MV-4-11 (cell line): ENCODE data around the gene NME4.
A peak's percentile ranks its signal among the peaks of the same experiment; 100 is the strongest.
"Not testable (repeated sequence)": the region's sequence is repeated elsewhere in the genome, so short reads cannot be mapped to it uniquely, and the experiment has no call there.

Experiments
- DNase-seq: peaks from one replicate; lab custom pipeline; 2025; lab: John Stamatoyannopoulos, UW

Gene NME4

DNA sequence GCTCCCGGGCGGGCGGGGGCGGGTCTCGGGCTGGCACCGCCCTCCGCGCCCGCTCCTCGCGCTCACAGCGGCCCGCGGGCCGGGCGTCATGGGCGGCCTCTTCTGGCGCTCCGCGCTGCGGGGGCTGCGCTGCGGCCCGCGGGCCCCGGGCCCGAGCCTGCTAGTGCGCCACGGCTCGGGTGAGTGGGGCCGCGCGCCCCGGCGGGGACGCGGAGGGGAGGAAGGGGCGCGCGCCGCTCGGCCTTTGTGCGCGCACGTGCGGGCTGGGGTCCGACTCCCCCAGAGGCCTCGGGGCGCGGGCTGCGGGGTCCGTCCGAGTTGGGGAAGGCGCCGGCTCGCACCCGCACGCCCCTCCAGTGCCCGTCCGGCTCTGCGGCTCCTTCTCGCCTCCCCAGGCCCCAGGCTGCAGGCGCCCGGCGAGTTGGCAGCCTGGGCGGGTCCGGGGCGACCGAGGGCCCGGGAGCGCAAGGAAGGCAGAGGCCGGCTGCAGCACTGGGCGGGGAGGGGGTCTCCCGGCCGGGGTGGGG is at the start of gene NME4:
NME4 (plus strand) TSS at position 65 of the 527 bp plus-strand sequence; CDS start at position 89, 24 bp downstream.
- no peak for DNase-seq

DNA sequence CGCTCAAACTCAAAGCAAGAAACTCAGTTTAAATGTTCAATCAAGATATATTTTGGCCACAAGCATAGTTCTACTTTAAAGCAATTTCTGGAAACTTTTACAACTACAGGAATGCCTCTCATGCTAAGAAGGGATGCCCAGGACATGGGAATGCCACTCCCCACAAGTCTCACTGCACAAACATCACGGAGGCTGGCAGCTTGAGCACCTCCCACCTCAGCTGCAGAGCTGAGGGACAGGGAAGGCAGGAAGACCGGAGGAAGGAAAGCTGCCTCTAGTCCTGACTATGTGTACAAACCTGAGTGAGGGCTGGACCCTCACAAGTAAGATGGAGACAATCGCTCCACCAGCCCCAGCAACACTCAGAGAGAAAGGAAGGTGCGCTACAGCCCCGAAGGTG is 49.8 kb upstream of the NME4 start:
- no peak for DNase-seq

DNA sequence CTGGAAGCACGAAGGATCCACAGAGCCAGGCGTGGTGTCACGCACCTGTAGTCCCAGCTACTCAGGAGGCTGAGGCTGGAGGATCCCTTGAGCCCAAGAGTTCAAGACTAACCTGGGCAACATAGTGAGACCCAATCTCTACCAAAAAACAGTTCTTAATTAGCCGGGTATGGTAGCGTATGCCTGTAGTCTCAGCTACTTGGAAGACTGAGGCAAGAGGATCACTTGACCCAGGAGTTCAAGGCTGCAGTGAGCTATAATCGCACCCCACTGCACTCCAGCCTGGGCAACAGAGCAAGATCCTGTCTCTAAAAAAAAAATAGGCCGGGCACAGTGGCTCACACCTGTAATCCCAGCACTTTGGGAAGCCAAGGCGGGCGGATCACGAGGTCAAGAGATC is 48.5 kb upstream of the NME4 start:
- DNase-seq: not testable (repeated sequence)

DNA sequence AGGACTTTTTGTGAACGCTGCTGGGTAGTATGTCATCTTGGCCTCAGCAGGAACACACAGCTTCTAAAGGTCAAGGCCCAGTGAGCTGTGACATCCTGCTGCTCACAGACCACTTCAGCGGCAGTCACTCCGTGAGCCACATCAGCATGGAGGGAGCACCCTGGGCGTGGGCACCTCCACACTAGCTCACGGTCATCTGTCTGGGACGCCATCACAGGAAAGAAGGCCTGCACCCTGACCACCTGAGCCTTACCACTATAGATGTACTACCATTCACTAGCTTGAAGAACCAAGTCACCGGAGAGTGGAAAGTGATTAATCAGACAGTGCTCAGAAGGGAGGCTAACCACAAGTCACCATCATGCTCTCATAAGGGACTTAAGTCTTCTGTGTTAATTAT is 47.8 kb upstream of the NME4 start:
- DNase-seq: peak; percentile 46

DNA sequence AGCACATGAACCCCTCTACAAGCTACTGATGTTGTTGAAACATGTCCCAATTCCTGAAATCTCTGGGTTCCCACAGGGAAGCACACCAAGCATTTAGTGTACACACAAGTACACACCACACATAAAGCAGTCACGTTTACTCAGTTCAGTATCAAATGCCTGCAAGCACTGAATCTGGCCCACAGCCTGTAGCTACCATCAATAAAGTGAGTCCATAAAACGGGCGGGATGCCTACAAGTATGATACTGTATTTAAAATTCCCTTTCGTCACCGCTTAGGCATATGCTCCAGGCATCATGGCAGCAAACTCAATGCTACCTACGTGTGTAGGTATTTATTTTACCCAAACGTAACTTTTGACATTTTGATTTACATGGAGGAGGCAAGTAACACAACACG is 46.8 kb upstream of the NME4 start:
- DNase-seq: no peak

DNA sequence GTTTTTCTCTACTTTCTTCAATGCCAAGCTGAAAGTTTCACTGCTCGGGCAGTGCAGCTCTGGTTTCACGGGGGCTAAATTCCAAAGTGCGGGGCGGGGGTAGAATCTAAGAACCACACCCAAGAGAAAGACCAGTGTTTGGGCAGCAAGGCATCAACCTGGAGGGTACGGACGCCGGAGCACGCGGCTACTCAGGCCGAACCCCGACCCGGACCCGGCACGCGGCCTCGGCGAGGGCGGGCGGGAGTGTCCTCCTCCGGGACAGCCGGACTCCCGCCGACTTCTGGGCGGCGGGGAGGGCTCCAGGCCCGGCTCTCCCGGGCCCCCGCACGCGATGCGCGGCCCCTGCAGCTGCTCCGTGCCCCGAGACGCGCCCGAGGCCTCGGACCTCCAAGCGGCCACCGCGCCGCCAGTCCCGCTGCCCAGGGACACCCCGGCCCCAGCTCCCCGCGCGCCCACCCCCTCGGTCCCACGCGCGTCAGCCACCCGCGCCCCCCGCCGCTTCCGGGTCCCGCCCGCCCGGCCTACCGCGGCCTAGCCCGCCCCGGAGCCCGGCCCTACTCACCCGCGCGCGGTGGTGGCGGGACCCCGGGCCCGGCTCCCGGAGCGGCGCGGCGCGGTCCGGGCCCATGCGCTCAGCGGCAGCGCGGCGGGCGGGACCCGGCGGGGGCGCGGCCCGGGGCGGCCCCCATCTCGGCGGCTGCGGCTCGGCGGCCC is 45.0 kb upstream of the NME4 start:
- no peak for DNase-seq

DNA sequence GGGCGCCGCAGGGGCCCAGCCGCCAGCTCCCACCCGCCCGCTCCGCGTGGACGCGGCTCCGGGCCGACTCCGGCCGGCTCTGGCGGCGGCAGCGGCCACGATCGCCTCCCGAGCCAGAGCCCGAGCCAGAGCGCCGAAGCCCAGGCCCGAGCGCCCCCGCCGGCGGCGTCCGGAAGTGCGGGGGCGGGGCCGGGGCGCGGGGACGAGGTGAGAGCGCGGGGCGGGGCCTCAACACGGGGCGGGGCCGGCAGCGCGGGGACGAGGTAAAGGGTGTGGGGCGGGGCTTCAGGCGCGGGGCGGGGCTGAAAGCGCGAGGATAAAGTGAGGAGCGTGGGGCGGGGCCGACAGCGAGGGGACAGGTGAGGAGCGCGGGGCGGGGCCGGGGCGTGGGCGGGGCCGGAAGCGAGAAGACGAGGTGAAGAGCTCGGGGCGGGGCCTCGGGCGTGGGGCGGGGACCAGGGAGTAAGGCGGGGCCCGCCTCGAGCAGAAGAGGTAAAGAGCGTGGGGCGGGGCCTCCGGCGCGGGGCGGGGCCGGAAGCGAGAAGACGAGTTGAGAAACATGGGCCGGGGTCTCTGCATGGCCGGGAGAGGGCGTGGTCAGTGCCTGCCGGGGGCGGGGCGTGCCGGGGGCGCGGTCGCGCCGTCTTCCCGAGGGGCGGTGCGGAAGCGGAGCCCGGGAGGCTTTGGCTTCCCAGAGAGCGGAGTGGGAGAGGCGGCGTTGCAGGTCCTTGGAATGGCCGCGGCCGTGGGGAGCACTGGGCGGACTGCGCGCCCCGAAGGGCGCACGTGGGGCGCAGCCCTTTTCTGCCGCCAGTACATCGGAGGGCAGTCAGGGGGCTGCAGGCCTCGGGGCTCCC is 44.2 kb upstream of the NME4 start, which contains the start of gene AXIN1:
AXIN1 (minus strand) TSS at position 177 of the 857 bp plus-strand sequence. CDS start 5,698 bp downstream, outside the sequence.
- peak; percentile 96 for DNase-seq

DNA sequence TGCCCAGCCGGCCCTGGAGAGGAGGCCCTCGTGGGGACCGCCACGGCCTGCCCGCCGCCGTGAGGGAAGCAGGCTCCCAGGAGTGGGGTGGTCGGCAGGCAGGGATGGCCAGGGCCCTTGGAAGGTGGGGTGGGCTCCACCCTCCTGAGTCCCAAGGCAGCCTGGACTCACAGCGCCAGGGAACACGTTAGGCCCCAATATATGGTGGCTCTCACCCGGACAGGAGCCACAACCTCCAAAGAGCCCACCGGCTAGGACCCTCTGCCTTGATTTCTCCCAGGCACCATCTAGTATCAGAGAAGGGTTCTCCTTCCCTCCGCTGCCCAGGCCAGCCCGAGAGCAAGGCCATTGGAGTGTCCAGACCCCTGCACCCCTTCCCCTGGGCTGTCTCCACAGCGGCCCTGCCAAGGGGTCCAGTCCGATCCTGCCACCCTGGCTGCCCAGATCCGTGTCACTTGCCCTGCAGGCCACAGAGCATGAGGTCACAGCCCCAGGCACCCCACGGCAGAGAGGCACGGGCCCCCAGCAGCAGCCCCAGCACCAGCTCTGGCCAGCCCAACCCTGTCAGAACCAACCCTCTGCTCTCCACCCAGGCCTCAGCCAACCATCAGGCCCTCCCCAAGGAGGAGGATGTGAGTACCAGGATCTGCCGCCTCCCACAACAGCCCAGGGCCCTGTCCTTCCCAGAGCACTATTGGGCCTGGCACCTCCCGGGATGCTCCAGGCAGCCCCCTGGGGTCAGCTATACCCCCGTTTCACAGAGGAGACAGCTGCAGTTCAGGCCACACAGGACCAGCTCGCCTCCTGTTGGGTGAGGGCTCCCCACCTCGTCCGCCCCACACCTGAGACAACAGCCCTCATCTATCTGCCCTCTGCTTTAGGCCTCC is 43.4 kb upstream of the NME4 start:
- DNase-seq: no peak

DNA sequence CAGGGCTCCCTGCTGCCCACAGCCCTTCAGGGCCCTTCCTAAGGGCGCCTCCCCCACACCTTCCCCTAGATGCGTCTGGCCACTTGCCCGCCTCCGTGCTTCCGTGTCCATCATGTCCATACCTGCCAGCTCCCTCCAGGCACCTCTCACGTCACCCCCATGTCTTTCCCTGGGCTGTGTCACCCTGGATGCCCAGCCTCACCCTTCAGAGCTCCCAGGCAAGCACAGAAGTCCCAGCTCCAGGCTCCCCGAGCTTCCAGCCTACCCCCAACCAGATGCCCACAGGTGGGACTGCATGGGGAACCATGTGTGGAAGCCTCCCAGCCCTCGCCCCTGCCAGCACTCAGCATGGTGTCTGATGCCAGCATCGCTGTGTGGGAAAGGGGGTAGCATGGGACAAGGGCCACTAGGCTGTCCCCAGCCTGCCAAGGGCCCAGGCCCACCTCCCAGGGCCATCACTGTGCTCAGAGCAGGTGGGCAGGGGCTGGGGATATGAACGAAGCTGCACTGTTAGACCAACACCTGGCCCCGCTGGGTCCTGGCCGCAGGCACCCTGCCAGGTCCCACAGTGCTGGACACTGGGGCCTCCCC is 42.6 kb upstream of the NME4 start:
- no peak for DNase-seq

DNA sequence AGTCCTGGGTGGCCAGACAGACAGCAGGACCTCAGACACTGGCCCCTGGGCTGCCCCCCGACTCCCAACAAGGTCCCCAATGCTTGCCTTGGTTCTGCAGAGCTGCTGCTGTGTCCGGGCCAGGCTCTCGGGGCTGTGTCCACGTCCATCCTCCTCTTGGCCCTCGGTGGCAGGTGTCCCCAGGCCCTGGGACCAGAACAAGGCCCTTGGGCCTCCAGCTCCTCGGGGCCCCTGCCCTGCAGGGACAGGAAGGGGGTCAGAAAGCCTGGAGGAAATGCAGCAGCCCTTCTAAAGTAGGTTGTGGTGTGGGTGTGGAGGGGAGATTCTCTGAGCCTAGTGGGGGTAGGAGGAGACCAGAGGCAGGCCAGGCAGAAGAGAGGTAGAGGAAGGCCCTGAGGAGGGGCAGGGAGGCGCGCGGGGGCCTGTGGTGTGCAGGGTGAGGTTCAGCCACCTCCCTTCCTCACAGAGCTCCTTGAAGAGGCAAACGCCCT is 42.0 kb upstream of the NME4 start:
- DNase-seq: no peak

DNA sequence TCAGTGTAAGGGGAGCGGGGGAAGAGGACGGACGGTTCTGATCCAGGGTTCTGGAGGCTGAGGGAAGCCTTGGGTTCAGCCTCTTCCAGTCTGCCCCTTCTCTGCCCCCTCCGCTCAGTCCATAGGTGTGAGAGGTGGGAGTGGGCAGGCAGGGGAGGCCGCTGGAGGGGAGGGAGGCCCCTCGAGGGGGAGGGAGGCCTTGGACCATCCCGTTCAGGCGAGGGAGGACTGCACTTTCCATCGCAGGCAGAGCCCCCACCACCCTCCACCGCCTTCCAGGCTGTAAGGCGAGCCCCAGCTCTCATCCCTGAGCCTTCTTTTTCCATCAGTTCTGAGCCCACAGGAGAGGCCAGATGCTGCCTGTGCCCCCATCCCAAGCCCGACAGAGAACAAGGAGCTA is 40.3 kb upstream of the NME4 start:
- no peak for DNase-seq

DNA sequence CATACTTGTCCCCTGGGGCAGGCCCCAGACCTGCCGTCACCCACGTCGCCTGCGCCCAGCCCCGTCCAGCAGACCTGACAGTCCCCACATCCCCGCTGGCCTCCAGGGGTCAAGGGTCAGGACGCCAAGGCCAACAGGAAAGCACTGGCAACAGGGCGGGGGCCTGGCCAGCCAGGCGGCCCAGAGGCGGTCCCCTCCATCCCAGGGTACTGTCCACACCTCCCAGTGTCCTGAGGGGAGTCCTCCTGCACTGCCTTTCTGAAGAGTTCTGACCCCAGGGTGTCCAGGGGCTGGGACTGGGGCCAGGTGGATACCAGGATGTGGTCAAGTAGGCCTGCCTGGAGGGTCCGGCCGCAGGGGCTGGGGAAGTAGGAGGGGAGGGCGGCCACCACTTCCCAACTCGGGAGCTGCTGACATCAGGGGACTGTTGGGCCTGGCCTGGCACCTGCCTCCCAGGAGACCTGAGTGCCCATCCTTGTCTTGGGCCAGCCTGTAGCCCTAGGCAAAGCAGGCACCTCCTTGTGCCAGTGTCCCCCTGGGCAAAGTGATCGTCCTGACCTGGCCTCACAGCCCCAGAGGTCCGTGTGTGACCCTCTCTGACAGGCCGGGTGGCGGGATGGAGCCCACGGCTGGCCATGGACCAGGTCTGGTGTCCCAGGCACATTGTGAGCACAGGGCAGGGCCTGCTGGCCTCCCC is 37.8 kb upstream of the NME4 start:
- DNase-seq: no peak

DNA sequence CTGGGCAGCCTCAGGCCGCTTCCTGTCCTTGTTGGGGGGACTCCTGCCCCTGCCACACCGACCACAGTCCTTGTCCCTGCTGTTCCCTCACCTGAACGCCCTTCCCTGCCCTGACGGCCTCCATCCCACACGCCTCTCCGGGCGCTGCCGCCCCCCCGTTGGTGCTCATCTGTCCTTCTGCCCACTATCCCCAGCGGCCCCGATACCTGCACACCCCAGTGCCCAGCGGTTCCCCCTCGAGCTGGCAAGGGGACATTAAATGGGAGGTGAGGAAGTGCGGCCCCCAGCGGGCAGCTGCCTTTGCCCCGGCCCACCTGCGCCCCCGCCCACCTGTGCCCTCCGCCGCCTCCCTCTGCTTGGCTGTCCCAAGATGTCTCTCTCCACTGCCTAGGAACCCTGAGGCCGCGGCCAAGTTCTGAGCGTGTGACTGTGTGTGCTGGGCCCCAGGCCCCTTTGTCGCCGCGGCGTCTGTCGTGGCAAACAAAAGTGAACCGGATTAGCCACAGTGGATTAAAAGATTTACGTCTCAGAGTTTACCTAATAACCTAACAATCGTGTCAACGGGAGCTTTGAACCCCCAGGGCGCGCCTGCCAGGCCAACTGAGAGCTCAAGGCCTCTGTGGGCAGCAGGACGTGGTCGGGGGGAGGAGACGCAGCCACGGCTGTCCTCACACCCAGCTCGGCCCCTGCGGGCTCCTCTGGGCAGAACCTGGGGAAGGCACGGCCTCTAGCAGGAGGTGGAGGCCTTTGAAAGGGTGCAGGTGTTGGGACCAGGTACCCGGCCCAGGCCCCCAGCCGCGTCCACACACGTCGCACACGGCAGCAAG is 36.9 kb upstream of the NME4 start:
- DNase-seq: no peak

DNA sequence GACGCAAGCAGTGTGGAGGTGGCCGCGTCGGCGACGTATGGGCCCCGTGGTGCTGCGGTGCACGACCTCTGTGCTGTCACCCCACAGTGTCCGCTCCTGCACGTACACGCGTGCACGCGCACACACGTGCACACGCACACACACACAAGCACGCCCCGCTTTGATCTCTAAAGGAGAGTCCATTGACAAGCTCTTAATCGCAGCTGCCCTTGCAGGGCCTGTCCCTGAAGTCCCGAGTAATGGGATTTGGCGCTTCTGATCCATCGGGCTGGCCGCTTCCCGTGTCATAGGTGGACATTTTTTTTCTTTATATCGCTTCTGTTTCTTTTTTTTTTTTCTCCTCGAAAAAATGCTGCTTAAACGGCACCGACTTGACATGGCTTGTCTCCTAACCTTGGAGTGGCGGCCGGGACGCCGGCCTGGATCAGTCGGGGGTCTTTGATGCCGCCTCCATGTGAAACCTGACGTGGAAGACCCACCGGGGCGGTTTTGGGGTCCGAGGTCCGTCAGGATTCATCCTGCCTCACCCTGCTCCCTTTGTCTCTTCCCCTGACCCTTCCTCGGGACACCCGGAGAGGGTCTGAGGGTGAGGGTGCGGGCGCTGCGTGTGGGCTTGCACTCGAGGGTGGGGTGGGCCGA is 36.2 kb upstream of the NME4 start:
- DNase-seq: no peak

DNA sequence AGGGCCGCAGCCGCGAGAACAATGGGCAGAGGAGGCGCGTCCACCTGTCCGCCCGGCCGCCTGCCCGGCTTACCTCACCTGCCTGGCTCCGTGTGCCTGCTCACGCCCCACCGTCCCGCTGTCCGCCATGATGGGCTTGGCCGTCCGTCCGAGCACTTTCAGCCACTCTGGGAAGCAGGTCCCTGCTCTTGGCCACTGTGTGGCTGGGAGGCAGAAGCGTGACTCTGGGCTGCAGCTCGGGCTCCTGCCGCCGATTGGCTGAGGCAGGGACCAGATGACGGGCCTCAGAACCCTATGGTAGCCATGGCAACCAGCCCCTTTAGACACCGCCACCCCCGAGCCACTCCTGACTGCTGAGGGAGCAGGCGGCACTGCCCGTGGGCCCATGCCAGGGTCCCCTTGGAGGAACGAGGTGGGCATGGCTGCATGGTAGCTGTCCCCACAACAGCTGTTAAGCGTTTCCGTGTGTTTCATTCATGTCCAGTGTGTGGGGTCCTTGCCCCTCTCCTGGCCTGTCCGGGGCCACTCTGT is 35.6 kb upstream of the NME4 start:
- no peak for DNase-seq

DNA sequence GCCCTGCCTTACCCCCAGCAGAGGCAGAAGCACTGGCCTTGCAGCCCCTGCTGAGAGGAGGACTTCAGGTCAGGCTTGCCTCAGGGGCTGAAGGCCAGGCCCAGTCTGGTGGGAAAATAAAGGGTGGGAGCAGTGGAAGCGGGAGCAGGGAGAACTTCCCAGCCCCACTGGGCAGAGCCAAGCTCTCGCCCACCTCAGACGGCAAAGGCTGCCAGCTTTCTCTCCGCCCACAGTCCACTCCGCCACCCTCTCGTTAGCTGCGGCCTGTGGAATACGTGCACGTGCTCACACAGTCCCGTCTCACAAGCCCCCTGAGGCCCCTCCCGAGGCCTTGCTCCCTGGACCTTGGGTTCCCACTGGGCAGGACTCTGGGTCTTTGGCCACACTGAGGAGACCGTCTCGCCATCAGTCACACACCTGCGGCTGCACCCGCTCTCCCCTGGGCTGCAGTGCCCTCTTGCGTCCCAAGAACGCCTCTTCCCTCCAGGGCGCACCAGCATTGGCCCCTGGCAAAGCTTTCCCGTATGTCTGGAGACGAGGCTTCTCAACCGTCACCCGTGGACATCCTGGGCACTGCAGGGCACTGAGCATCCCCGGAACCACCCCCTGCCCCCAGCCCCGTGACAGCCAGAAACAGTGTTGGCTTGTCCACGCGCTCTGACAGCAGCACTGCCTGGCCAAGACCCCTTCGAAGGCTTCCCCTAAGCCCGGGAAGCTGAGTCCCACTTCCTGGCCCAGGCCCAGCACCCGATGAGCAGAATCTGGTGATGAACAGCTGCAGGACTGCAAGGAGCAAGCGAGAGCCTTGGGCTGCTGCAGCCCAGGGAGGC is 34.9 kb upstream of the NME4 start:
- DNase-seq: peak; percentile 38

DNA sequence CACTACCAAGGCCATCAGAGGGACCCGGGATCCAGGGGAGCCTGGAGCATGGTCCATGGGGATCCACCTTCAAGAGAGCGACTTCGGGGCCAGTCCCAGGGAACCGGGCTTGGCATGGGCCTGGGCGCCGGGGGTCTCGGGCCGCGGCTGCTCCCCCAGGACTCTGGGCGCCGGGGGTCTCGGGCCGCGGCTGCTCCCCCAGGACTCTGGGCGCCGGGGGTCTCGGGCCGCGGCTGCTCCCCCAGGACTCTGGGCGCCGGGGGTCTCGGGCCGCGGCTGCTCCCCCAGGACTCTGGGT is 34.3 kb upstream of the NME4 start:
- not testable (repeated sequence) for DNase-seq

DNA sequence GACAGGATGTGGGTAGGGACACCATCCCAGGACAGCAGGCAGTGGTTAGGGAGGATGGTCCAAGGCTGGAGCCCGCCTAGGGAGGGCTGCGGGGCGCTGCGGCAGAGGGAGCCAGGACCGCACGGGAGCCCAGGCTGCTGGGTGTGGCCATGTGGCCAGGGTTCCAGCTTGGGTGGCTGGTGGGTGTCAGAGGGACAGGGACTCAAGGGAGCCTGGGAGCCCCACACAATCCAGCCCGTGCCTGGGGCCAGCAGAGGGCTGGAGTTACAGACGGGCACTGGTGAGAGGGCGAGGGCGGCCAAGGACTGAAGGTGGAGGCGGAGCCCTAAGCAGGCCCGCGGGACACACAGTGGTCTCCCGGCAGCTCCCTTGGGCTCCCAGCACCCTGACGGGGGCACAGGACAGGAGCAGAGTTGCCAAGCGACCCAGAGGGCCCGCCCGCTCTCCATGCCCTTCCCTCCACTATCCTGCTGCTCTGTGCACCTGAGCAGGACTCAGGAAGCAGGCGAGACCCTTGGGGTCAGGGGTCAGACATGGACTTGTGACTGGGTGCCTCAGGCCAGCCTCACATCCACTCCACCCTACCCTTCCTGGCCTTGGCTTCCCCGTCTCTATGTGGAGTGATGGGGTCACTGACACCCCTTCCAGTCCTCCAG is 33.8 kb upstream of the NME4 start:
- no peak for DNase-seq
